Common myeloid progenitor, CD34-positive (primary cell): Measurements from ENCODE around the gene NRAP.

Experiments
- CTCF ChIA-PET: fragments of 350-600 bp; sonication (Branson Sonifier 250); formaldehyde crosslinking; loops from one replicate; lab custom pipeline; 2021; ENCODE audit warnings: antibody characterized with exemption; lab: Charles Lee
- POLR2A ChIA-PET: fragments of 350-600 bp; sonication (Branson Sonifier 250); formaldehyde crosslinking; loops from one replicate; lab custom pipeline; 2021; ENCODE audit warnings: antibody characterized with exemption; lab: Charles Lee
- DNase-seq, 3 donors: peaks; one replicate each; pipeline versions ENCODE4 v3.0.0 to v3.0.0-alpha.2; 2013
- H3K27ac ChIP-seq, 2 experiments: 1 replicate in 1 of 2; 2 replicates in 1 of 2; pipeline ENCODE4 v1.7.0; 2013; ENCODE audit warnings: inconsistent platforms in 2 of 2, low read length in 2 of 2, mild to moderate bottlenecking in 2 of 2, low read depth in 1 of 2, moderate library complexity in 1 of 2; ENCODE audit not compliant: severe bottlenecking in 2 of 2, insufficient read depth in 1 of 2, poor library complexity in 1 of 2
- H3K27me3 ChIP-seq, 5 experiments: replicated peaks in 2 of 5; 1 replicate in 3 of 5; 2 replicates in 2 of 5; pipeline versions ENCODE4 v1.6.1 to v1.7.0; 2013; ENCODE audit warnings: low read length in 4 of 5, mild to moderate bottlenecking in 2 of 5, moderate library complexity in 2 of 5, inconsistent platforms in 1 of 5; ENCODE audit not compliant: insufficient read depth in 5 of 5, control insufficient read depth in 4 of 5
- H3K36me3 ChIP-seq, 4 experiments: 1 replicate in 2 of 4; 2 replicates in 2 of 4; pipeline versions ENCODE4 v1.6.1 to v1.7.0; 2013; ENCODE audit warnings: low read length in 3 of 4, control low read depth in 1 of 4, mild to moderate bottlenecking in 1 of 4; ENCODE audit not compliant: control insufficient read depth in 4 of 4, insufficient read depth in 4 of 4
- H3K4me1 ChIP-seq, 4 experiments: 1 replicate in 3 of 4; 2 replicates in 1 of 4; pipeline versions ENCODE4 v1.6.1 to v1.7.1; 2013; ENCODE audit warnings: low read length in 3 of 4, mild to moderate bottlenecking in 3 of 4, control low read depth in 1 of 4, inconsistent platforms in 1 of 4, moderate library complexity in 1 of 4; ENCODE audit not compliant: control insufficient read depth in 4 of 4, insufficient read depth in 4 of 4; ENCODE audit errors: control extremely low read depth in 1 of 4
- H3K4me3 ChIP-seq, 7 experiments: 1 replicate in 4 of 7; 2 replicates in 3 of 7; pipeline versions ENCODE4 v1.5.1 to v1.7.0; 2013; ENCODE audit warnings: mild to moderate bottlenecking in 7 of 7, low read length in 6 of 7, moderate library complexity in 6 of 7, inconsistent platforms in 2 of 7, low read depth in 2 of 7, control low read depth in 1 of 7; ENCODE audit not compliant: insufficient read depth in 4 of 7, control insufficient read depth in 1 of 7; ENCODE audit errors: extremely low read depth in 1 of 7
- H3K9me3 ChIP-seq, 5 experiments: 1 replicate in 4 of 5; 2 replicates in 1 of 5; pipeline versions ENCODE4 v1.6.1 to v1.7.1; 2013; ENCODE audit warnings: low read length in 4 of 5, mild to moderate bottlenecking in 2 of 5, inconsistent platforms in 1 of 5, low read depth in 1 of 5, moderate library complexity in 1 of 5; ENCODE audit not compliant: control insufficient read depth in 4 of 5, insufficient read depth in 2 of 5; ENCODE audit errors: control extremely low read depth in 1 of 5
- WGBS: methylation state at CpG from one replicate; pipeline ENCODE4 v1.1.5; 2013; ENCODE audit not compliant: insufficient coverage; 5-methylcytosine and 5-hydroxymethylcytosine counted together

NRAP gene

DNA sequence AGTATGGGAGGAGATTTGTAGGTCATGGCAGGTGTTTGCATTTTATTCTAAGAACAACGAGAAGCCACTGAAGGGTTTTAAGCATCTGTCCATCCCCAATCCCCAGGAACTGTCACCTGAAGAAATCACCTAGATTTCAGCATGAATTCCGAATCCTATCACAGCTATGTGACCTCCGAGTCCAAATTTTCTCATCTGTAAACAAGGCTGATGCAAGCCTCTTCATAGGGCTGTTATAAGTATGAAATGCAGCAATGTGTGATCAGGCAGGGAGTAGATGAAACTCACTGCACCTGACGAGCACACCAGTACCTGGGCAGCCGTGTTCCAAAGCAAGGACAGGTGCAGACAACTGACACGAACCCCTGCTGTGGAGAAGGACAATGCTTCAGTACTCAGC lies 97.0 kb downstream of the NRAP start:
- ChIA-PET POLR2A (no interaction called here), CTCF (no interaction called here)
- Histone ChIP-seq H3K4me1 (peaks cover 0 to 15% (median 8%) of the 10 kb centered on the region in 4 experiments), H3K36me3 (no peaks in the 10 kb centered on the region), H3K9me3 (no peaks in the 10 kb centered on the region), H3K27me3 (no peaks in the 10 kb centered on the region), H3K4me3 (no peak overlapping the region), H3K27ac (no peak overlapping the region)
- DNase-seq: no peak
- 94% methylated on average over 6 of the region's 6 CpGs for WGBS

- POLR2A ChIA-PET: no interaction called here
- H3K9me3 ChIP-seq: no peaks in the 10 kb centered on the region
- no peak overlapping the region for H3K27ac ChIP-seq
- peaks cover 0 to 15% (median 8%) of the 10 kb centered on the region in 4 experiments for H3K4me1 ChIP-seq
- no peaks in the 10 kb centered on the region for H3K36me3 ChIP-seq
- no peak for DNase-seq
- H3K27me3 ChIP-seq: no peaks in the 10 kb centered on the region
- CTCF ChIA-PET: interaction anchor here (1.0 to 6.4 kb wide), 2 partner anchors 11 to 44 kb away, joined by 4 to 37 read pairs; no protein-coding TSS in a partner anchor
- 43% methylated on average over 1 of the region's 1 CpG for WGBS
- no peak overlapping the region for H3K4me3 ChIP-seq
These were observed 98.5 kb downstream of the NRAP start for GRCh38 chr10:113565364-113565763.

GRCh38 chr10:113563306-113564088 lies 100.3 kb downstream of the NRAP start:
- Histone ChIP-seq H3K9me3 (no peaks in the 10 kb centered on the region), H3K4me3 (peak overlapping the region; percentile 21 to 76 (median 55)), H3K27ac (no peak overlapping the region), H3K27me3 (no peaks in the 10 kb centered on the region), H3K36me3 (no peaks in the 10 kb centered on the region), H3K4me1 (peaks cover 0 to 15% (median 8%) of the 10 kb centered on the region in 4 experiments)
- peak; percentile 61 to 83 (median 80) for DNase-seq
- 20% methylated on average over 18 of the region's 18 CpGs for WGBS
- CTCF ChIA-PET: interaction anchor here (0.6 to 6.4 kb wide), 14 partner anchors 9 to 1357 kb away, joined by 3 to 37 read pairs (median 4); partner anchors contain the start of gene HABP2
- POLR2A ChIA-PET: no interaction called here

GRCh38 chr10:113562704-113563103 lies 101.1 kb downstream of the NRAP start:
- Histone ChIP-seq H3K27ac (no peak overlapping the region), H3K4me1 (peaks cover 0 to 20% (median 11%) of the 10 kb centered on the region in 4 experiments), H3K36me3 (no peaks in the 10 kb centered on the region), H3K4me3 (peak overlapping the region in 1 of 7 experiments; percentile 76), H3K9me3 (no peaks in the 10 kb centered on the region), H3K27me3 (no peaks in the 10 kb centered on the region)
- ChIA-PET POLR2A (no interaction called here), CTCF (interaction anchor here (0.7 to 6.4 kb wide), 11 partner anchors 9 to 1087 kb away, joined by 3 to 37 read pairs (median 4); partner anchors contain the start of gene HABP2)
- 85% methylated on average over 4 of the region's 5 CpGs for WGBS
- DNase-seq: no peak

DNA sequence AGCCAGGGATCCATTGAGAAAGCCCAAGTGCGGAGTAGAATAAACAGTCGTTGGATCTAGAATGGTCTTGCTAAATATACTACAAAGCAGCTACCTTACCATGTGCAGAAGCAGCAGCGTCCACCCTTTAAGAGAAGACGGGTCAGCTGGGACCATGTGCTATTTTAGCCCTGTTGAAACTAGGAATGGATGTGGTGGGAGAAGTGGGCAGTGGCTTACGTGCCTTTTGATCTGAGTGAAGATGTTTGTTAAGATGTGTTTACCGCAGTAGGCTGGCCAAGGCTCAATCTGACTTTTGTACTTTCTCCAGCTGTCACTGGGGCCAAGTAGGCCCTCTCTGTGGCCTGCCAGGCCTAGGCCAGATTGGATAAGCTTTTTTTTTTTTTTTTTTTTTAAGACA lies 101.8 kb downstream of the NRAP start:
- WGBS: 100% methylated on average over 3 of the region's 6 CpGs
- H3K4me1 ChIP-seq: peaks cover 3 to 24% (median 15%) of the 10 kb centered on the region in 4 experiments
- H3K9me3 ChIP-seq: no peaks in the 10 kb centered on the region
- no peaks in the 10 kb centered on the region for H3K36me3 ChIP-seq
- DNase-seq: no peak
- ChIA-PET POLR2A (no interaction called here), CTCF (interaction anchor here (0.7 to 6.4 kb wide), 6 partner anchors 8 to 1087 kb away, joined by 3 to 37 read pairs (median 8); partner anchors contain the start of gene HABP2)
- no peak overlapping the region for H3K4me3 ChIP-seq
- no peaks in the 10 kb centered on the region for H3K27me3 ChIP-seq
- no peak overlapping the region for H3K27ac ChIP-seq

DNA sequence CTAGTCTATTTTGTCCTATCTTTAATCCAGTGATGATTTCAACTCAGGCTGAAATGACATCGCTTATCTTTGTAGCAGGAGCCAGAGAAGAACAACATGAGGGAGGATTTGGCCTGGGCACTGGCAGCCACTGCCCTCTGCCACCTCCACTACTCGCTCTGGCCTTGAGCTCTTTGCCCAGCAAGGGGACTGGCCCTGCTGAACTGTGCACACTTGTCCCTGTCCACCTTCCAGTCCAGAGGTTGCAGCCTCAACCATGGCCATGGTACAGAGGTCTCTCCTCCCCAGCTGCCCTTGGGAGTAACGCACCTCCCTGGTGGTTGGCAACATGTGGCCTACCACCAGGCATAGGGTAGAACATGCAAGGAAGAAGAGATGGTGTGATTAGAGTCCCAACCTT lies 102.6 kb downstream of the NRAP start:
- no peaks in the 10 kb centered on the region for H3K27me3 ChIP-seq
- H3K4me1 ChIP-seq: peaks cover 3 to 30% (median 16%) of the 10 kb centered on the region in 4 experiments
- no peak overlapping the region for H3K4me3 ChIP-seq
- WGBS: 100% methylated on average over 3 of the region's 3 CpGs
- H3K9me3 ChIP-seq: no peaks in the 10 kb centered on the region
- ChIA-PET POLR2A (no interaction called here), CTCF (interaction anchor here (6.4 kb wide), 1 partner anchor 40 kb away, joined by 37 read pairs; no protein-coding TSS in a partner anchor)
- no peak for DNase-seq
- H3K36me3 ChIP-seq: no peaks in the 10 kb centered on the region
- H3K27ac ChIP-seq: no peak overlapping the region

DNA sequence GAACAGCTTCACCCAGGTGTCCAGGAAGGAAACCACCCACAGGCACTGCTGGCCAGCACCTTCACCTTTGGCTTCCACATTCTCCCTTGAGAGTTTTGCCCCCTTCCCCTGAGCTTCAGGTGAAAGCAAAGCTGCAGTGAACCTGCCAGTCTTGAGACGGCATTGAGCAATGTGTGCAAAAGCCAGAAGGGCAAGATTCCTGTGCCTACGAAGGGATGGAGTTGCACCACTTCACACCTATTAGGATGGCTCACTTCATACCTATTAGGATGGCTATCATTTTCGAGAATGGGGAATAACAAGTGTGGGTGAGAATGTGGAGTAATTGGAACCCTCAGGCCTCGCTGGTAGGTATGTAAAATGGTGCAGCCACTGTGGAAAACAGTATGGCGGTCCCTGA lies 103.8 kb downstream of the NRAP start:
- no peak for DNase-seq

More for the DNA sequence above, 103.8 kb downstream of the NRAP start:
- H3K4me3 ChIP-seq: no peak overlapping the region
- H3K36me3 ChIP-seq: no peaks in the 10 kb centered on the region
- WGBS: 83% methylated on average over 1 of the region's 5 CpGs
- ChIA-PET CTCF (interaction anchor here (6.4 kb wide), 1 partner anchor 39 kb away, joined by 37 read pairs; no protein-coding TSS in a partner anchor), POLR2A (no interaction called here)
- H3K27ac ChIP-seq: no peak overlapping the region
- peaks cover 3 to 32% (median 16%) of the 10 kb centered on the region in 4 experiments for H3K4me1 ChIP-seq
- H3K9me3 ChIP-seq: no peaks in the 10 kb centered on the region
- no peaks in the 10 kb centered on the region for H3K27me3 ChIP-seq
